GM20000 (cell line): Measurements from ENCODE around the gene USP47.

Experiments used
- DNase-seq: peaks from one replicate; pipeline ENCODE4 v3.0.0; 2012; ENCODE audit warnings: low spot score
- CTCF ChIP-seq: IDR thresholded peaks from 2 replicates; pipeline ENCODE4 v1.5.1; 2012; ENCODE audit warnings: mild to moderate bottlenecking, control low read depth; ENCODE audit errors: extremely low read depth, missing control alignments

Gene USP47

GRCh38 chr11:12005476-12005875, 163.7 kb downstream of the USP47 start:
- no peak for DNase-seq
- no peak for TF ChIP-seq CTCF

- DNase-seq = no peak
- no peak for TF ChIP-seq CTCF
Observed at GRCh38 chr11:12006552-12007229, 164.9 kb downstream of the USP47 start.

- TF ChIP-seq CTCF = no peak
- no peak for DNase-seq
Observed at GRCh38 chr11:12007230-12007593, 165.4 kb downstream of the USP47 start.

- no peak for TF ChIP-seq CTCF
- no peak for DNase-seq
Observed at GRCh38 chr11:12007769-12008737, 166.3 kb downstream of the USP47 start, which contains the start of gene DKK3. Gene DKK3 (minus strand): TSS chr11:12008626. CDS start chr11:12008582, 44 bp downstream.
